Measurements from ENCODE around the gene PI4K2A.
A peak's percentile ranks its signal among the peaks of the same experiment; 100 is the strongest.

PI4K2A gene

DNA sequence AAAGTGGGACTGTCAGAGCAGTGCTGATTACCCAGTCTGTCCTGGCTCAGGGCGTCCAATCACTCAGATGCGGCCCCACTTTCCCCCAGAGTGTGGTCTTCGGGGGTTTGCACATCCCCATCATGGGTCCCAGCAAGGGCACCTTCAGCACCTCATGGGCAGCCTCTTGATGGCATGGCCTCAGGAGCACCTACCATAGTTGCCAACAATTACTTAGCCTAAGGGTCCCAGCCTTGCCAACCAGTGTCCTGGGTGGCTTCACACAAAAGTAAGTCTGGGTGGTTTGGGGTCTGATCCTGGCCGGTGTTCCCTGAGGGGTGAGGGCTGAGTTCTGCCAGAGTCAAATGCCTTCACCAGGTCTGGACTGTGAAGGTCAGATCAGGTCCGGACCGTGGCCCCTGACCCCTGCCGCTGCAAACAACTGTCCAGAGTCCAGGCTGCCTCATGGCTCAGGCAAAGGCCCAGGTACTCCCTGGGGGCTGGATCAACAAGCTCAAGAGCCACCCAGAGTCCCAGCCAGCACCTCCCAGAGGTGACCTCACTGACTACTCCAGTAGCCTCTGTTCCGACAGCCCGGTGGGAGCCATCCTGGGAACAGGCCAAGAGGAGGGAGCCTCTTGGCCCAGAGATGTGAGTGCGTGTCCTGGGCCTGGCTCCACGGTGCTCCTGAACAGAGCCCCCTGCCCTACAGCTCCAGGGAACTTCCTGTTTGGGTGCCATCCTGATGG lies 66.8 kb downstream of the PI4K2A start:
- no peak for DNase-seq

DNA sequence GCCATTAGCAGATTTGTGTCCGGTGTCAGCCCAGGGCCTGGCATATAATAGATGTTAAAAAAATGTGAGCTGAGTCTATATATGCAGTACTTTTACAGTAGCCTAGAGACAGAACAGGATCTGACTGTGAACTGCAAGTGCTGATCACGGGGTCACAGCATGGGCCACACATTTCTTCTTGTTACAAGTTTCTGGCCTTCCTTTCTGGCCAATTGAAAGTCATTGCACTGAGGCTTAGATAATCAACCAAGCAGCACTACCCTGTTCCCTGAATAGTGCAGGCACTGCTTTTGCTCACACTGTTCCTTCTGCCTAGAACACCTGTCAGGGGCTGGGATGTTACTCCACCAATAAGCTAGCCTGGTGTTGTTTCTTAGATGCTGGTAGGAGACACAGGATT lies 67.7 kb downstream of the PI4K2A start:
- no peak for DNase-seq

DNA sequence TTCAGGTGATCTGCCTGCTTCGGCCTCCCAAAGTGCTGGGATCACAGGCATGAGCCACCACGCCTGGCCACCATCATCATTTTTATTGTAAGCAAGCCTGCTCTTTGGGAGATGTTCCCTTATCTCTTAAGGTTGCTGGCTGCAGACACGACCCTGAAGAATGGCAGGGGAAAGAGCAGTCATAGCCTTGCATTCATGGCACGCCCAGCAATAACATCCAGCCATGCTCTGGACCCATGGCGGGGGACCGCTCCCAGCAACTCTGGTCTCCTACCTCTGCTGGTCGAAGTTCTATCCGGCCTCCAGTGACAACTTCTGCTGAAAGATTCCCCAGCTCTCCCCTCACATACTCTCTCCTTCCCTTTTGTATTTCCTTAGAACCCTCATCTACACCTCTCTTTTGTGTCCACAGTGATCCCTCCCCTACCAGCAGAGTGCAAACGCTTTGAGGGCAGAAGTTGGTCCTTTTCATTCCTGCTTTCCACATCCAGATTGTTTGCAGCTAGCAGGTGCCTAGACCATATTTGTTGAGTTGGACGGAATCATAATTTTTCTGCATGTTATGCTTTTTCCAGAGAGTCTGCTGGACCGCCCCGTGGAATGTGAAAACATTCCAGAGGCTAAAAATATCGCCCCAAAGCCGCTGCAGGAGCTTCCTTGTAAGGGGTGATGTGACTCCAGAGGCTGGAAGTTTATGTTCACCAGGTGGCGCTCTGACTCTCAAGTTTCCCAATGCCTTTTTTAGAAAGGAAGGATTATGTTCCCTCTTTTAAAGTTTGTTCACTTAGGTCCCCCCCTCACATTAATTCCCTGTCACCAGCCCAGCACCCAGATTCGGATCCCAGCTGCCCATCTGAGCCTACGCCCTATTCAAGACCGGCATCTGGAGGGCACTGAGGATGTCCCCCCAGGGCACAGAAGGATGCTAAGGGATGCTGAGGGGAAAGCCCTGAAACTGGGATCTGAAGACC lies 68.8 kb downstream of the PI4K2A start:
- DNase-seq = peak; percentile 30

DNA sequence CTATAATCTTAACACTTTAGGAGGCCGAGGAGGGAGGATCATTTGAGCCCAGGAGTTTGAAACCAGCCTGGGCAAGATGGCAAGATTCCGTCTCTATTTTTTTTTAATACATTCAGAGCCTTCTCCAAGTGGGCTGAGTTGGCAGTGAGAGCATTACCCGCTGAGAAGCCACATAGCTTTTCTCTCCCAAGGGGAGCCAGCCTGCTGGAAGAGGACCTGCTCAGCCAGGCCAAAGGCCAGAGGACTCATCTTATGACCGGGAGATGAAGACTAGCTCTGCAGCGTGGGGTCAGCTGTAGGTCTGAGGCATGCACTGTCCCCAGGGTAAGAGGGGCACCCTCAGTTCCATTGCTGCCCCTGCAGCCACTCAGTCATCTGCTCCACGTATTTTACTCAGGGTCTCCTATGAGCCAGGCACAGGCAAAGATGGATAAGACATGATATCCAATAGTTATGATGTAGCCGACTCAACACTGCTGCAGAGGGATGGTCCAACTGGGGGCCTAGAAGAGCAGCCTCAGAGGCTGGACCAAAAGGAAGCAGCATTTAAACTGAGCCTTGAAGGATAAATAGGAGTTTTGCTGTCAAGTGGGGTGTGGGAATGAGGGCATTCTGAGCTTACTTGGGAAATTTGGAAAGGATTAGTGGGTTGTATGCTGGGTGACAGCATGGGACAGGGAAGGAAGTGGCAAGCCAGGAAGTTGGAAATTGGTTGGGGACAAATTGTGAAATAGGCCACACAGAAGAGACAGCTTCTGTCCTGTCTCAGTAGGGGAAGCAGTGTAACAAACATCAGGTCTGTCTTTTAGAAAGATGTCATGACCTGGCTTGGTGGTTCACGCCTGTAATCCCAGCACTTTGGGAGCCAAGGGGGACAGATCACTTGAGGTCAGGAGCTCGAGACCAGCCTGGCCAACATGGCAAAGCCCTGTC lies 71.4 kb downstream of the PI4K2A start:
- DNase-seq = no peak

DNA sequence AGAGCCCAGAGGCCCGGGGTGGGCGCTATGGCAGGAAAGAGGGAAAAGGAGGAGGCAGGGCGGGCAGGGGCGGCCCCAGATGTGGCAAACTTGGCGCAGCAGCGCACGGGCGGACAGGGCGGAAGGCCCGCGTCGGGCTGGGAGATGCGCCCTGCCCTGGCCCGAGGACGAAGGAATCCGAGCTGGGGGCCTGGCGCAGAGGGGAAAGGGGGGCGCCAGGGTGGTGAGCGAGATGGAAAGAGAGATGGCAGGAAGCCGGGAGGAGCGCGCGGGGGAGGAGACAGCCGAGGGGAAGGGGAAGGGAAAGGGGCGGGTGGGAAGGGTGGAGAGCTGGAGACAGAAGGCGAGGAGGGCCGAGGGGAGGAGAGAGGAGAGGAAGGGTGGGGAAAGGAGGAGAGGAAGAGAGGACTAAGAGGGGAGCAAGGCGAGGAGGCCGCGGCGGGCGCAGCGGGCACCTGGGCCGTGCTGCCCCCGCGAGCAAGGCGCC lies 72.9 kb downstream of the PI4K2A start, which contains the start of gene MARVELD1:
Gene MARVELD1, plus strand, starts transcription at position 392 of the 487 bp plus-strand sequence. CDS start 147 bp downstream, outside the sequence.
- DNase-seq = peak; percentile 73

DNA sequence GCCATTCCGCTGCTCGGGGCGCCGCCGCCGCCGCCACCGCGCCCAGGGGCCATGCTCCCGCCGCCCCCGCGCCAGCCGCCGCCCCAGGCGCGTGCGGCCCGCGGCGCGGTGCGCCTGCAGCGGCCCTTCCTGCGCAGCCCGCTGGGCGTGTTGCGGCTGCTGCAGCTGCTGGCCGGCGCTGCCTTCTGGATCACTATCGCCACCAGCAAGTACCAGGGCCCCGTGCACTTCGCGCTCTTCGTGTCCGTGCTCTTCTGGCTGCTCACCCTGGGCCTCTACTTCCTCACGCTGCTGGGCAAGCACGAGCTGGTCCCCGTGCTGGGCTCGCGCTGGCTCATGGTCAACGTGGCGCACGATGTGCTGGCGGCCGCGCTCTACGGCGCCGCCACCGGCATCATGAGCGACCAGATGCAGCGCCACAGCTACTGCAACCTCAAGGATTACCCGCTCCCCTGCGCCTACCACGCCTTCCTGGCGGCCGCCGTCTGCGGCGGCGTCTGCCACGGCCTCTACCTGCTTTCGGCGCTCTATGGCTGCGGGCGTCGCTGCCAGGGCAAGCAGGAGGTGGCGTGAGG lies 73.4 kb downstream of the PI4K2A start:
- peak; percentile 74 for DNase-seq

DNA sequence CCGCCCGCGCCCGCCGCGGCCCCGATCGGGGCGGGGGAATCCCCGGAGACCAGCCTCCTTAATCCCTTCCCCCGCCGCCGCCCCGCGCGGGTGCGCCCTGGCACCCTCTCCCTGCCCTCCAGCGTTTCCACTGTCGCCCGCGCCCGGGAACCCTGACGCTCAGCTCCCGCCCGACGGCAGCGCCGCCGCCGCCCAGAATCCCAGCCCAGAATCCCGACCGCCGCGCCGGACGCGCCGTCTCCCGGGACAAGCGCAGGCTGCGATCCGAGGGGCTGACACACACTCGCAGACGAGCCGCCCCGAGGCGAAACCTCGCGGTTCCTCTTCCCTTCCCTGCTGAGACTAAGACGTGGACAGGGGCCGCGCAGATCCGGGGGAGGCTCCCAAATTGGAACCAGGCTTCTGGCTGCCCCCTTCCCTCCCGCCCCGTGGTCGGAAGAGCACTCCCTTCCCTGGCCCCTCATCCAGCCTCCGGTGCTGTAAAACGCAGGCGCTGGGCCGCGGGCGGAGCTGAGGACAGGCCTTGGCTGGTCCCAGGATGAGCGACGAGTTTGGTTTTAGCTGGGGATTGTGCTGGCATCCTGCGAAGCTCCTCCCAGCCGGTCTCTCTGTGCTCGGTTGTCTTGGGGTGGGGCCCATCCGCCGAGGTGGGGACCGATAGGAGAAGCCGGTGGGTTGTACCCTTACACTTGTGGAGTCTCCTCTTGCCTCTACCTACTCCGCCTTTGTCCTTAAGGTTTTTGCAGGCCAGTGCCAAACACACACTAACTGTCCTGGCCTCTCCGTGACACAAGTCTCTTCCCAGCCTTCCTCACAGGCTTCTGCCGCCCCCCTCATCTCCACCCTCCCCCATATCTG lies 74.2 kb downstream of the PI4K2A start:
- DNase-seq = peak; percentile 44

DNA sequence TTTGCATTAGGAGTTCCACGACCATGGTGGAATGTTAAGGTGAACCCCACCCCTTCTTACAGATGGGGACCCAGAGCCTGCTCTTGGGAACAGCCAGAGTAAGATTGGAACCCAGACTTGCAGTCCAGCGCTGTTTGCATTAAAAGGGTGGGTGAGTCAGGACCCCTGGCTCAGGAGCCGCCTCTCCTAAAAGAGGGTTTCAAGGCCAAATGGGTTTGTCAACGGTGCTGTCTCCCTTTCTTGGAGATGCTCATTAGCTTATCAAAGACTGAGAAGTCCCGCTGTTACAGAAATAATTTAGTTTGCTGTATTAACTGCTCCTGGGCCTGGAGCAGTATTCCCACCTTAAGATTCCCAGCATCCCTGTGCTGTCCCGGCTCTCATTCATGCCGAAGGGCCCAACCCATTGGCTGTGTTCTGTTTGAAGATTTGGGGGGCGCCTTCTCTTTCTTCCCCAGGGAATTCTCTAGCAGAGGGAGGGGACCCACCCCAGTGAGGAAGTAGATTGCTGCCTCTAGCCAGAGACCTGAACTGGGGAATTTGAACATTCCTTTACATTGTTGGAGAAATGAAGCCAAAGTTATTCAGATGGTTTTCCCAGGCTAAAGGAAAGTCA lies 74.9 kb downstream of the PI4K2A start:
- DNase-seq = no peak

DNA sequence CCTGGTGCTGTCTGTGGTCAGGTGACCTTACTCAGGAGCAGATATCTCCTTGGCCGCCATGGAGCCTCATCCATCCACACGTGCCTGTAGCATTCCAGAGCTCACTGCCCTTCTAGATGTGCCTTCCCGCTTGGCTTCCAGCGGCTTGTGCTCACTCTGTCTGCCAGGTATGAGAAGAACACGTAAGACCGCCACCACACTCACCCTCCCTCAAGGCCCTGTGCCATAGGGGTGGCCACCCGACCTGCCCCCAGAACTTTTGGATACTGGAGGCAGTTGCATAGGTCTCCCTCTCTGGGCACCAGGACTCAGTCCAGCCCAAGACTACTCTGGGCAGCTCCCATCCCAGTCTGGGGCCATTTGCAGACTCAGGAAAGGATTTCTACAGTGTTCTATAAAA lies 77.2 kb downstream of the PI4K2A start:
- no peak for DNase-seq

DNA sequence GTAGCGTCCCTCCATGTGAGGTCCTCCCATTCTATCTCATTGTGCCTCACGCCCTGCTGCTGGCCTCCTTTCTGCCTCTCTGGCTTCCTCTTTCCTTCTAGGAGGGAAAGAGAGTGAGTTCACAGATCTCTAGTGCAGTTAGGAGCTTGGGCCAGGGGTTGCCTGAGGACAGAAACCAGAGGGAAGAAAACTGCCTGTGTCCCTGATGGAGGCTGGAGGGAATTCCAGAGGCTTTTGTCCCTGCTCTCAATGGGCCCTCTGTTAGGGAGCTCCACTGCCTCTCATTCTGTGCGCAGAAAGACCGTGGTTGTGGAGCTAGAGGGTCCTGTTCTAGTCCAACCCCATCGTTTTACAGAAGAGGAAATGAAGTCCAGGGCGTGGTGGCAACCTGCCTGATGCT lies 77.7 kb downstream of the PI4K2A start:
- no peak for DNase-seq

DNA sequence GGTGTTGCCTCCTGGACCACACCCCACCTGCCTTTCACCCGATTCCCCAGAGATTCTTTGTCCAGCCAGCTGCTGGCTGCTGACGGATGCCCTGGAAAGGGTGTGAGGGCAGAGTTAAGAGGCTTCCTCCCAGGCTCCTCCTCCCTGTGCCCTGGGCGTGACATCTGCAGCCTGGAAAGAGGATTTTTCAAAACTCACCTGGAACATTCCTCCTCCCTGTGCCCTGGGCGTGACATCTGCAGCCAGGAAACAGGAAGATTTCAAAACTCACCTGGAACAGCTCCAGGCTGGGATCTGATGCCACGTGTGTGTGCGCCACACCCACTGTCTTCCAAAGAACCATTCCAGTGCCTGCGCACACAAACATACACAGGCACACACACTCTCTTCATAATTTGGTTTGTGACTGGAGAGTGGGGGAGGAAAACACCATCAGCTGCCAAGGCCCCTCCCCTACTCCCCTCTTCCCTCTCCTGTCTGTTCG lies 78.2 kb downstream of the PI4K2A start:
- DNase-seq = peak; percentile 60

DNA sequence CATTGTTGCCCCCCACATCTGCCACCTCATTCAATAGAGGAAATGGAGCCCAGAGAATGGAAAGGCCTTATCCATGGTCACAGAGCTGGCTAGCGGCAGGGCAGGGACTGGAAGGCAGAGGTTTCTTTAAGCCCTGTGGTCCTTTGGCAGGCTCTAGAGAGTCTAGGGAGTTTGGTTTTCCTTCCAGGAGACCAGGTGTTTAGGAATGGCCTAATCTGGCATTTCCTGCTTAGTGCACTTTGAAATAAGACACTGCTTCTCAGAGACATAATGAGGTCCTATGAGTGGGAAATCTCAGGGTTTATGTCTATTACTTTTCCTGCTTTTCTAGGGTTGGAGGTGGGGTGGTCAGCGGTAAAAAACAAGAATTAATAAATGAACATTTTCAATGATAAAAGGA lies 79.1 kb downstream of the PI4K2A start:
- DNase-seq = no peak

DNA sequence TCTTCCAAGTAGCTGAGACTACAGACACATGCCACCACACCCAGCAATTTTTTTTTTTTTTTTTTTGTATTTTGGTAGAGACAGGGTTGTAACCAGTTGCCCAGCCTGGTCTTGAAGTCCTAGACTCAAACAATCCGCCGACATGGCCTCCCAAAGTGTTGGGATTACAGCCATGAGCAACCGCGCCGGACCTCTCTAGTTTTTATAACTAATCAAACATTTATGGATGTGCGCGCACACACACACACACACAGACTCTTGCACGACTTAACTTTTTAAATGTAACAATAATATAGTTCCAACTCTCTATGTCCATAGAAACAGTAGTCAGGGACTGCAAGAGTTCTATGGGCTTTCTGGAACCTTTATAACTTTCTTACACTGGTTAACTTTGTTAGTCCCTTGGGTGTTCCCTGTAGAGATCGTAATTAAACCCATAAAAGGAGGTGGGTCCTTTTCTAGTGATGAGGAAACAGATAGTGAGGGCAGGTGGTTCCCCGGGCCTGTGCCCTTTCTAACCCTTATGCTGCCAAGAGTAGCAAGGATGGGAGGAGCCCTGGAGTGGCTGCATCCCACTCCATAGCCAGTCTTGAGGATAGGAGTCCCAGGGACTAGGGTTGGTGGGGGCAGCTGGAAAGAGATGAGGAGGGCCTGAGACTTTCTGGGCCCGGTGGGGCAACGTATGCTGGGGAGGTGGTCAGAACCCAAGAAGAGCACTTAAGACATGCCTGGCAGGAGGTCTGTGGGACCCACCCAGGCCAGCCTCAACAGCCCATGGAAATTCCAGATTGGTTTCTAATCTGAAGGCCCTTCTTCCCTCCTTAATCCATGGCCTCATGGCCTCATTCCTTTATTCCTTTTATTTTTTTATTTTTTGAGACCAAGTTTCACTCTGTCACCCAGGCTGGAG lies 81.7 kb downstream of the PI4K2A start:
- DNase-seq = no peak

DNA sequence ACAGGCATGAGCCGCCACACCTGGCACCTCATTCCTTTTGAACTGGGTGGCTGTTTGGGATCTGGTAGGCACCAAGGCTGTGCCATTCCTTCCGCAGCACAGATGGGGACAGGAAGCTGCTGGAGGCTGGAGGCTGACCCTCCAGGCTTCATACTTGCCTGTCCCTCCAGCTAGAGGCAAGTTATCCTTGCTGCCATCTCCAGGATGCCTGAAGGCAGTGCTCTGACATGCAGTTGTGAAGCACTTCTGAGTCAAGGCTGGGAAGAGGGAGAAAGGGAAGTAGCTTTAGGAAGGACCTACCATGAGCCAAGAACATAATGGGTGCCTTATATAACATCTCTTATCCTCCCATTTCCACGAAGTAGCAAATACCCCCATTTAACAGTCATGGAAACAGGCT lies 82.5 kb downstream of the PI4K2A start:
- no peak for DNase-seq

DNA sequence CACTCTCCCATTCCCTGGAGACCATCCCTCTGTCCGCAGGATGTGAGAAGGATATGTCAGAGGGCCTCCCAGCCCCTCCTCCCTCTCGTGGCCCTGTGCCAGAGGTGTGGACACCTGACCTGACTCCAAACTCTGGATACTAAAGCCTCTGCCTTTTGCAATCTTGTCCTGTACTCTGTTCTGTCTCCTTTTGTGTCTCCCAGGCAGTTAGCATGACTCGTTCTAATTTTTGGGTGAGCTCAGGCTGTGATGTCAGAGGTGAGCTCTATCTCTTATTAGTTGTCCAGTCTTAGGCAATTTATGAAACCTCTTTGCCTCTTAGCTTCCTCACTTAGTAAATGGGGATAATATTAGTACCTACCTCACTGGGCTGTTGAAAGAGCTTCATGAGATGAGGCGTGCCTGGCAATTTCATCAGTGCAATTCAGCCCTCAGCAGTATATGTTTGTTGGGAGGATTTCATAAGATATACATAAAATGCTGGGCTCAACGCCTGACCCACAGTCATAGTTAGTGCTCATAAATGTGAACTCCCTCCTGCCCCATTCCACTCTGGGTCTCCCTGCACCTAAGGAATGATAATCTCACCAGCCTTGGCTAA lies 84.0 kb downstream of the PI4K2A start:
- DNase-seq = no peak

Measured in NCI-H146 (cell line).